HepG2 (cell line): ENCODE measurements around the gene KLHDC1. TPM values are rescaled to one million over a fixed set of nuclear protein-coding genes. Genes with fewer than 3 reads are reported as not detected.
A peak's percentile ranks its signal among the peaks of the same experiment; 100 is the strongest.

Source experiments
- FOXM1 ChIP-seq: sonication (generic); formaldehyde crosslinking; IDR thresholded peaks from 2 replicates; pipeline ENCODE4 v1.5.0; 2020; ENCODE audit warnings: missing genetic modification reagents
- HNF4A ChIP-seq: sonication (generic); formaldehyde crosslinking; IDR thresholded peaks from 2 replicates; pipeline ENCODE4 v1.4.0; 2020; ENCODE audit warnings: missing genetic modification reagents
- HNF4G ChIP-seq, 2 experiments: sonication (generic) in 1 of 2; formaldehyde crosslinking in 1 of 2; IDR thresholded peaks; 2 replicates each; pipeline versions ENCODE4 v1.4.0 to v1.6.1; 2011 to 2020; ENCODE audit warnings: borderline replicate concordance in 2 of 2, low read depth in 2 of 2, mild to moderate bottlenecking in 2 of 2, low read length in 1 of 2, missing genetic modification reagents in 1 of 2, moderate library complexity in 1 of 2
- KAT7 ChIP-seq: IDR thresholded peaks from 2 replicates; pipeline ENCODE4 v1.6.1; 2018; ENCODE audit warnings: borderline replicate concordance, missing compliant biosample characterization
- KDM4B ChIP-seq: sonication (generic); formaldehyde crosslinking; IDR thresholded peaks from 2 replicates; pipeline ENCODE4 v1.4.0; 2020; ENCODE audit warnings: missing genetic modification reagents
- KLF13 ChIP-seq: sonication (generic); formaldehyde crosslinking; IDR thresholded peaks from 2 replicates; pipeline ENCODE4 v1.4.0; 2020; ENCODE audit warnings: mild to moderate bottlenecking, missing genetic modification reagents
- LCORL ChIP-seq, 2 experiments: fragments of 450-650 bp in 1 of 2; sonication (generic) in 1 of 2; formaldehyde crosslinking in 1 of 2; IDR thresholded peaks; 2 replicates each; pipeline versions ENCODE4 v1.5.0 to v1.6.1; 2017 to 2020; ENCODE audit warnings: antibody characterized with exemption in 1 of 2, missing genetic modification reagents in 1 of 2
- MATR3 ChIP-seq: sonication (generic); formaldehyde crosslinking; IDR thresholded peaks from 2 replicates; pipeline ENCODE4 v1.4.0; 2020; ENCODE audit warnings: missing genetic modification reagents
- MYNN ChIP-seq: sonication (generic); formaldehyde crosslinking; IDR thresholded peaks from 2 replicates; pipeline ENCODE4 v1.4.0; 2020; ENCODE audit warnings: mild to moderate bottlenecking, low read depth, missing genetic modification reagents
- PAX8 ChIP-seq: sonication (generic); formaldehyde crosslinking; IDR thresholded peaks from 2 replicates; pipeline ENCODE4 v1.8.0; 2022; ENCODE audit warnings: mild to moderate bottlenecking, missing genetic modification reagents, borderline replicate concordance
- RFX5 ChIP-seq: IDR thresholded peaks from 2 replicates; pipeline ENCODE4 v1.6.1; 2011; ENCODE audit warnings: low read depth, low read length, improper control_type of control experiment
- SAP130 ChIP-seq: IDR thresholded peaks from 2 replicates; pipeline ENCODE4 v1.6.1; 2016; ENCODE audit warnings: low read depth
- SMARCC2 ChIP-seq: fragments of 450-650 bp; IDR thresholded peaks from 2 replicates; pipeline ENCODE4 v1.6.1; 2017; ENCODE audit warnings: antibody characterized with exemption, mild to moderate bottlenecking
- SOX6 ChIP-seq, 2 experiments: fragments of 450-650 bp in 1 of 2; sonication (generic) in 1 of 2; formaldehyde crosslinking in 1 of 2; IDR thresholded peaks; 2 replicates each; pipeline versions ENCODE4 v1.4.0 to v1.6.1; 2017 to 2020; ENCODE audit warnings: antibody characterized with exemption in 1 of 2, mild to moderate bottlenecking in 1 of 2, missing genetic modification reagents in 1 of 2
- TP53 ChIP-seq: sonication (generic); formaldehyde crosslinking; conservative IDR thresholded peaks from 2 replicates; pipeline ENCODE4 v1.4.0; 2020; ENCODE audit warnings: missing genetic modification reagents
- ZNF124 ChIP-seq: sonication (generic); formaldehyde crosslinking; IDR thresholded peaks from 2 replicates; pipeline ENCODE4 v1.4.0; 2020; ENCODE audit warnings: missing genetic modification reagents
- ZNF281 ChIP-seq: sonication (generic); formaldehyde crosslinking; IDR thresholded peaks from 2 replicates; pipeline ENCODE4 v1.4.0; 2020; ENCODE audit warnings: missing genetic modification reagents, borderline replicate concordance
- ZNF503 ChIP-seq: sonication (generic); formaldehyde crosslinking; IDR thresholded peaks from 2 replicates; pipeline ENCODE4 v1.4.0; 2020; ENCODE audit warnings: missing genetic modification reagents
- ZNF598 ChIP-seq: sonication (generic); formaldehyde crosslinking; IDR thresholded peaks from 2 replicates; pipeline ENCODE4 v1.5.1; 2020; ENCODE audit warnings: mild to moderate bottlenecking, missing genetic modification reagents, borderline replicate concordance
- ZNF768 ChIP-seq: sonication (generic); formaldehyde crosslinking; IDR thresholded peaks from 2 replicates; pipeline ENCODE4 v1.4.0; 2020; ENCODE audit warnings: missing genetic modification reagents
- ZXDC ChIP-seq: sonication (generic); formaldehyde crosslinking; IDR thresholded peaks from 2 replicates; pipeline ENCODE4 v1.5.0; 2020; ENCODE audit warnings: mild to moderate bottlenecking, missing genetic modification reagents
- polyA plus RNA-seq, 8 experiments: library from polyadenylated mRNA; depleted of rRNA in 3 of 8; stranded (reverse) in 7 of 8; unstranded in 1 of 8; fragments of >200 nt; fragmentation: Illumina TruSeq in 4 of 8; extraction: Trizol in 4 of 8; gene quantifications; 2 replicates each; pipeline versions ENCODE4 v1.2.1 to v1.2.3, GENCODE V29; 2011 to 2016; ENCODE audit warnings: low read depth in 4 of 8, missing spikeins in 1 of 8, mixed read lengths in 1 of 8; ENCODE audit not compliant: insufficient read depth in 1 of 8
- total RNA-seq, 5 experiments: library from RNA; depleted of rRNA; stranded (reverse); fragments of >200 nt; fragmentation: Illumina TruSeq; extraction: Trizol; gene quantifications; 2 replicates each; pipeline ENCODE4 v1.2.3, GENCODE V29; 2016; ENCODE audit warnings: low read depth in 1 of 5

Gene KLHDC1
- total and polyA plus RNA-seq, 2 of the 13 experiments (the other 11 are each of a cell fraction or from before 2014, with no cell fraction given), result 0.11 TPM; not detected in 1

- TF ChIP-seq FOXM1 (CRISPR knock-in tag) (no peak), SOX6 (IDR thresholded peaks at IDR 0.05) (no peak), SOX6 (CRISPR knock-in tag; IDR thresholded peaks at IDR 0.05) (no peak), SMARCC2 (no peak), ZNF503 (no peak), RFX5 (0 out of 2 replicates have a peak, but pooled peaks have one; percentile 17), ZNF124 (CRISPR knock-in tag) (no peak), ZNF281 (CRISPR knock-in tag) (no peak), TP53 (CRISPR knock-in tag) (no peak), PAX8 (CRISPR knock-in tag) (no peak), ZNF598 (peak; percentile 52; the same call in 1 of the 2 replicates), MYNN (no peak), MATR3 (CRISPR knock-in tag) (no peak), LCORL (IDR thresholded peaks at IDR 0.05) (no peak), LCORL (CRISPR knock-in tag; IDR thresholded peaks at IDR 0.05) (peak; percentile 55; the same call in 1 of the 2 replicates), KDM4B (CRISPR knock-in tag) (no peak), ZNF768 (CRISPR knock-in tag) (no peak), ZXDC (CRISPR knock-in tag) (no peak), SAP130 (CRISPR knock-in tag) (peak; percentile 35; the same call in 1 of the 2 replicates), KAT7 (peak; percentile 60), HNF4A (no peak), KLF13 (CRISPR knock-in tag) (no peak), HNF4G (IDR thresholded peaks at IDR 0.05; ENCODE audit: borderline replicate concordance, low read depth, low read length) (peak; percentile 12; the same call in 1 of the 2 replicates), HNF4G (CRISPR knock-in tag; IDR thresholded peaks at IDR 0.05; ENCODE audit: borderline replicate concordance, low read depth) (no peak)
These were observed 74.8 kb downstream of the KLHDC1 start, which contains the start of gene KLHDC2 (continued) for GRCh38 chr14:49767571-49768300.
